GM19240 (cell line): ENCODE measurements around the gene HIGD1A.
"Not testable (repeated sequence)": the region's sequence is repeated elsewhere in the genome, so short reads cannot be mapped to it uniquely, and the experiment has no call there.

Experiments
- DNase-seq: peaks from one replicate; pipeline ENCODE4 v3.0.0; 2011; ENCODE audit warnings: low spot score; ENCODE audit not compliant: insufficient read length

Gene HIGD1A

GRCh38 chr3:42829628-42830436 lies 25.5 kb upstream of the HIGD1A start:
- no peak for DNase-seq

DNA sequence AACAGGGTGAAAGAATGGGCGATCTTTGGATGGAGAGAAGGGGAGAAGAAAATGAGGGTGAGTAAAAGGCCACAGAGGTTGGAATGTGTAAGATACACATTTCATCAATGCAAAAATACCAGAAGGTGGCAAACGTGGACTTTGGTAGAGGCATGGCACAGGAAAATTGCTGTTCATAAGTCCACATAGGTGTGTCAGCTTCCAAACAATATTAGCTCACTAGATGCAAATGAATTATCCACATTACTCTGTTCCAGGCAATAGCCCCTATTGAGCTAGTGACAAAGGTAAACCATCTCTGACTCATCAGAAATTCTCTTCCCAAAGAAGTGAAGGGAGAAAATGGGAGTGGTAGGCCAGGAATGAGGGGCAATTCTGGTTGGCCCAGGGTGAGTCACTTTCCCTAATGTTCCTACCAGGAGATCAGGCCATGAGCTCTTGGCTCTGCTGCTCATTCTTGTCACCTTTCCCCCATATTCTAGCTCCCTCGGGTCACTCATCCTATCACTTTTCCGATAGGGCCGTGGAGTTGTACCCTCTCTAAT lies 24.9 kb upstream of the HIGD1A start:
- no peak for DNase-seq

DNA sequence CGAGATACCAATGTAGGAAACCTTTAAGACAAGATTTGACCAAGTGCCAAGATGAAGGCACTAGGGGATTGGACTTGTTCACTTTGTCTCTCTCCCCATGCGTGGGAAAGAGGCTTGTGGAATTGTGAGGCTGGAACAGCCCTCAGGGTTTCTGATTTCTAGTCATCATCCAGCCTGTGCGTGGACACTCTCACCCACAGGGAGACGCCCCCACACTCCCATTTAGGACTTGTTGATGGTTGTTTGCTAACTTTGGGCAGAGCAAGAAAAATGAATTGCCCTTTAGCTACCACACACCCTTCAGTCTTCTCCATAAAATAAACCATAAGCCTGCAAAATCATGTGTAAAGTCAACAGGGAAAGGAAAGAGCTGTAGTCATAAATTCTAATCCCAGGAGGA lies 23.4 kb upstream of the HIGD1A start:
- no peak for DNase-seq

DNA sequence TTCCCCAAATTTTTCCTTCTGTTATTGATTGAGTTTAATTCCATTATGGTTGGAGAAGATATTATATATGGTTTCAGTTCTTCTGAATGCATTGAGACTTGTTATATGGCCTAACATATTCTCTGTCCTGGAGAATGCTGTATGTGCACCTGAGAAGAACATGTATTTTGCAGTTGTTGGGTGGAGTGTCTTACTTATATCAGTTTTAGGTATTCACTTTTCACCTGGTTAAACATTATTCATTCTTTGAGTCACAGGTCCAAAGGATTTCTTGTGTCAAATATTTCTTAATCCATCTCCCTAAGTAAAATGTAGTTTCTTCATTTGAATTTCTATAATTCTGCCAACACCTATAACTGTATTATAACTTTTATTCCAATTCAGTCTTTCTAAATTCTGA lies 22.7 kb upstream of the HIGD1A start:
- no peak for DNase-seq

- no peak for DNase-seq
These were observed 21.9 kb upstream of the HIGD1A start for GRCh38 chr3:42826141-42826540.

DNA sequence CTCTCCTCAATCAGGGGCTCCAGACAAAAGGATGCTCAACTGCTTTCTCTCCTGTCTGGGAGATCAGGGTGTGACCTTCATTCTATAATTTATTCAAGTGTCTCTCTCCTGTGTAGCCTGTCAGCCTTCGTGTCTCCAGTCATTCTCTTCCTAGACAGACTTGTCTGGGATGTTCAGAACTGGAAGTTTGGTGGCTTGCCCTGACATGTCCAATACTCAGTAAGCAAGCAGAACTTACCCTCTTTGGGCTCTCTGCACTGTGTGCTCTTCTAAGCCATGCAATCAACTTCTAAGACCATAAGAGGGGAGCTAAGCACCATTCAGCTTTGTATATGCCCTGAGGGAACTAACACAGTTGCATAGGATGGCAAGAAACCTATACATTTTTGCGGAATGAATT lies 19.1 kb upstream of the HIGD1A start:
- no peak for DNase-seq

DNA sequence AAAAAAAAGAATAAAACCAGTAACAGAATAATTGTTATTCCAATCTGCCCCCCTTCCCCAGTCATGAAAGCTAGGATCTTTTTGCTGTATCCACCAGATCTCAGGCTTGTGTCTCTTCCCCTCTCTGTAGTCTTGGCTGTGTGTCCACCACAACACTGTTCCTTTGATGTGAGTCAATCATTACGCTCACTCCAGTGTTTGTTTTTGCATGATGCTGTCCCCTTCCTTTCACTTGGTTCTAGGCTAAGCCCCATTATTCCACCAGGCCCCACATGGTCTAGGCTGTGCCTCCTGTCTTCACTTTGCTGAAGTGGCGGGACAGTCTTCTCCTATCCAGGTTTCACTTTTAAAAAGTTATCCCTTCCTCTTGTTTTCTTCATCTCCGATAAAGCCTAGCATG lies 18.5 kb upstream of the HIGD1A start:
- no peak for DNase-seq

- no peak for DNase-seq
These were observed 16.4 kb upstream of the HIGD1A start for GRCh38 chr3:42820746-42821051.

- DNase-seq: no peak
These were observed 15.2 kb upstream of the HIGD1A start for GRCh38 chr3:42819351-42819965.

- no peak for DNase-seq
These were observed 11.5 kb upstream of the HIGD1A start for GRCh38 chr3:42815826-42816225.

- DNase-seq: no peak
These were observed 10.7 kb upstream of the HIGD1A start for GRCh38 chr3:42814914-42815507.

GRCh38 chr3:42814246-42814645 lies 10.0 kb upstream of the HIGD1A start:
- no peak for DNase-seq

DNA sequence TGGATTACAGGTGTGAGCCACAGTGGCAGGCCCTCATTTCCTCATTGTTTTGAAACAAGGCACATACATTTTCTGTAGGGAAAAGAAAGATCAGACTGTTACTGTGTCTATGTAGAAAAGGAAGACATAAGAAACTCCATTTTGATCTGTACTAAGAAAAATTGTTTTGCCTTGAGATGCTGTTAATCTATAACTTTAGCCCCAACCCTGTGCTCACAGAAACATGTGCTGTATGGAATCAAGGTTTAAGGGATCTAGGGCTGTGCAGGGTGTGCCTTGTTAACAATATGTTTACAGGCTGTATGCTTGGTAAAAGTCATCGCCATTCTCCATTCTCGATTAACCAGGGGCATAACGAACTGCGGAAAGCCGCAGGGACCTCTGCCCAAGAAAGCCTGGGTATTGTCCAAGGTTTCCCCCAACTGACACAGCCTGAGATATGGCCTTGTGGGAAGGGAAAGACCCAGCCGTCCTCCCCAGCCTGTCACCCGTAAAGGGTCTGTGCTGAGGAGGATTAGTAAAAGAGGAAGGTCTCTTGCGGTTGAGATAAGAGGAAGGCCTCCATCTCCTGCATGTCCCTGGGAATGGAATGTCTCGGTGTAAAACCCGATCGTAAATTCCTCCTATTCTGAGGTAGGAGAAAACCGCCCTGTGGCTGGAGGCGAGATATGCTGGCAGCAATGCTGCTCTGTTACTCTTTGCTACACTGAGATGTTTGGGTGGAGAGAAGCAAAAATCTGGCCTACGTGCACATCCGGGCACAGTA lies 7.0 kb upstream of the HIGD1A start:
- DNase-seq: not testable (repeated sequence)

DNA sequence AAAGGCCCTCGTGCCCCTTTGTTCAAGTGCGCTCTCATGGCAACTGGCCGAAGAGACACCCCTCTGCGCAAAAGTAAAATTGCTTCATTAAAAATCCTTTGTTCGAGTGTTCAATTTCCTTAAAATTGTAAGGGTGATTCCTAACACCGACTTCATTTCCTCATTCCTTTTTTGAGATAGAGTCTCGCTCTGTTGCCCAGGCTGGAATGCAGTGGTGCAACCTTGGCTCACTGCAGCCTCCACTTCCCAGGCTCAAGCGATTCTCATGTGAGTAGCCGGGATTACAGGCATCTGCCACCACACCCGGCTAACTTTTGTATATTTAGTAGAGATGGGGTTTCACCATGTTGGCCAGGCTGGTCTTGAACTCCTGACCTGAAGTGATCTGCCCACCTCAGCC lies 6.4 kb upstream of the HIGD1A start:
- not testable (repeated sequence) for DNase-seq

GRCh38 chr3:42809202-42809601 lies 4.9 kb upstream of the HIGD1A start, which contains the start of gene ACKR2:
Gene ACKR2 (plus strand): TSS chr3:42809445. CDS start chr3:42864503, 55,058 bp downstream.
- no peak for DNase-seq

GRCh38 chr3:42807929-42808328 lies 3.6 kb upstream of the HIGD1A start:
- DNase-seq: no peak

DNA sequence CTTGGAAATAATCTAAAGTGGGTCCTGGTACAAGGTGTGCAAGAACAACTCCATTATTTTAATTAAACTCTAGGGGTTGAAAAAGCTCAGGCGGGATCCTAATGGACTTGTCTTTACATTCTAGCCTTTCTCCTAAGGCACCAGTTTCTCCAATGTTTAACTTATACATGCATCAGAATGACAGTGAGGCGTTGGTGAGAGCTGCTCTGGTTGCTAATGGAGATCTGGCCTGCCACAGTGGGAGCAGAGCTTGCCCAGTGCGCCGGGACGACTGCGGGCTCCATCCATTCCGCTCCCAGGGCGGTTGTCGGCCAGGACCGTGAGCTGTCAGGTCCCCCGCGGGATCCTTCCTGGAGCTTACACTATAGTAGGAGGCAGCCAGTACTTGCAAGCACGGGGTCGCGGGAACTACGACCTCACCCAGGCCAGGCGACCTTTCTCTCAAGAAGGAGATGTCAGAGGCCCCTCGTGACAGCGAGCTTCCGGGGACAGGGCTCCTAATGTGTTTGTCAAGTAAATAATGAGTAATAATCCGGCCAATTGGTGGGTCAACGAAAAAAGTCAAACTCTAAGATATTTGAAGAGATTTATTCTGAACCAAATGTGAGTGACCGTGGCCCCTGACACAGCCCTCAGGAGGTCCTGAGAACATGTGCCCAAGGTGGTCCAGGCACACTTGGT lies 991 bp upstream of the HIGD1A start:
- no peak for DNase-seq

DNA sequence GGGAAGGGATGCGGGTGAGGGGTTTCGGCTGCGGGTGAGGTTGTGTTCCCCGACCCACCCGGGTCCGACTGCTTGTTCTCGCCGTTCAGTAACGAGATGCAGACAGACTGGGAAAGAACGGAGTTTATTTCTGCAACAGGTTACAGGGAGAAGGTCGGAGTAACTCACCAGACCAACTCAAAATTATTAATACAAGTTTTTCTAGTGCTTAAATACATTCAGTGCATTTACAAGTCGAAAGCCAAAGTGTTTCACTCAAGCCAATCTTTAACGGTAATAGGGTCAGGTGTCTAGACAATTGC lies 492 bp upstream of the HIGD1A start:
- DNase-seq: no peak

DNA sequence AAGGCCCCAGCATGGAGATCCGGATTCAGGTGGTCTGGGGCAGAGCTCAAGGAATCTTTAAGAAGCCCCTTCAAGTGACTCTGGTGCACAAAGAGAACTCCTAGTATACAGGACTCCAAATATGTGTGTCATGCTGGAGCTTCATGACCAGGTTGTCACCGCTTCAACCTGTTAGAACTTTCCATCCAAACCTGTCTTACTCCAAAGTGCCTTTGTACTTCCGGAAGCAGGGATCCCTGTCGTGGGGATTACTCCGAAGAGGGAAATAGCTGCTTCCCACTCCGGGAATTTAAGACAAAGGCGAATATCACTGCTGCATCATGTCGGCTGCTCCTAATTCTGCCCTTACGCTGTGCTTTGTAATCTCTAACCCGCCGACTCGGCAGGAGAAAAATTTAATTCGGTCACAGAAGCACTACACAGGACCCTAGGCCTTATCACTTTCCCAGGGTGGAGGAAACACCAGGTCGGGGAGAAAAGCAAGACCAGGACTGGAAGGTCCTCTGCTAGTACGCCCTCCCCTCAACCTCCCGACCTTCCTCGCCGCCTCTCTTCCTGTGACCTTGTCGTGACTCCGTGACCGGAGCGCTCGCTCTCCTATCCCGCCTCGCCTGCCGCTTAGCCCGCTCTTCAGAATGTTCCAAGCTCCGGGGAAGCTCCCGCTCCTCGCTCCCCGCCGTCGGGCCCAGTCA lies 730 bp downstream of the HIGD1A start:
- DNase-seq: peak; percentile 8

DNA sequence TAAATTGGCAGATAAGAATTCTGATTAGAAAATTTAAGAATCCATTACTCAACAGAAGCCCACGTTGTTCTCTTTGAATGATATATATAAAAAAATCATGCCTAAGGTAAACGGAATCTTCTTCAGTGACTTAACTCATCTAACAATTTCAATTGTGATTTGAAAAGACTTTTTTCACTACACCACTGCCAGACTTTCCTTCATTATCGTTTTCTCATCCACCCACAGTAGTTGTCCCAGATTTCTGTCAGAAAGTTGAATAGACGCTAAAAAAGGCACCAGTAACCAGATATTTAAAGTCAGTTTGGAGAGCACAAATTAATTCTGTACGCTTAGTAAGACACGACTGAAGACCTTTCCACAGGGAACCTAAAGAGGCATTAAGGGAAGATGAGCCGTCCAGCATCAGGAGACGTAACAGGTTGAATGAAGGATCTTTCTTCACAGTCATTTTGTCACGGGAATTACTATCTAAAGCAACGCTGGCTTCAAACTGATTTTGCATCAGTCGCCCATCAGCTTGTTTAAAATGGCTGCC lies 1.3 kb downstream of the HIGD1A start:
- DNase-seq: no peak

DNA sequence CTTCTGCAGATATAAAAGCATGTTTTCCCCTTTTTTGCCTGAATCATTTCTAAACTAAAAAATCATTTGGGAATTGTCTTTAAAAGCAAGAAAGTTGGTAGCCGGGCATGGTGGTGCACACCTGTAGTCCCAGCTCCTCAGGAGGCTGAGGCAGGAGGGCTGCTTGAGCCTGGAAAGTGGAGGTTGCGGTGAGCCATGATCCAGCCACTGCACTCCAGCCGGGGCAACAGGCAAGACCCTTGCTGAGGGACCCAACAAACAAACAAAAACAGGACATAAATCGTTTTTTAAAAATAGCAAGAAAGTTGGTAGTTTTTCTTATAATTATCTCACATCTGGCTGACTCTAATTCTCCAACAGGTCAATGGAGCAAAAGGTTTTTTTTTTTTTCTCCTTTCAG lies 2.5 kb downstream of the HIGD1A start:
- no peak for DNase-seq
